ENCODE data around the gene ADAMTS9.

The ADAMTS9 gene

GRCh38 chr3:64653101-64653500 lies 34.7 kb downstream of the ADAMTS9 start:
- DNase-seq (ENCODE audit: low spot score), result no peak
- TF ChIP-seq CTCF (IDR thresholded peaks at IDR 0.05; ENCODE audit: extremely low read depth, missing control alignments), result no peak

- DNase-seq (ENCODE audit: low spot score), result no peak
These were observed 36.0 kb downstream of the ADAMTS9 start for GRCh38 chr3:64651741-64652241.

GRCh38 chr3:64651303-64651702 lies 36.5 kb downstream of the ADAMTS9 start:
- no peak for TF ChIP-seq CTCF (IDR thresholded peaks at IDR 0.05; ENCODE audit: extremely low read depth, missing control alignments)
- no peak for DNase-seq (ENCODE audit: low spot score)

More at GRCh38 chr3:64651741-64652241, 36.0 kb downstream of the ADAMTS9 start:
- no peak for TF ChIP-seq CTCF (IDR thresholded peaks at IDR 0.05; ENCODE audit: extremely low read depth, missing control alignments)

- no peak for DNase-seq (ENCODE audit: low spot score)
- TF ChIP-seq CTCF (IDR thresholded peaks at IDR 0.05; ENCODE audit: extremely low read depth, missing control alignments), result no peak
These were observed 37.1 kb downstream of the ADAMTS9 start for GRCh38 chr3:64650715-64651114.

GRCh38 chr3:64650096-64650622 lies 37.6 kb downstream of the ADAMTS9 start:
- DNase-seq (ENCODE audit: low spot score), result no peak
- no peak for TF ChIP-seq CTCF (IDR thresholded peaks at IDR 0.05; ENCODE audit: extremely low read depth, missing control alignments)

- DNase-seq (ENCODE audit: low spot score), result no peak
- TF ChIP-seq CTCF (IDR thresholded peaks at IDR 0.05; ENCODE audit: extremely low read depth, missing control alignments), result no peak
These were observed 38.6 kb downstream of the ADAMTS9 start for GRCh38 chr3:64648927-64649906.

- no peak for DNase-seq (ENCODE audit: low spot score)
- TF ChIP-seq CTCF (IDR thresholded peaks at IDR 0.05; ENCODE audit: extremely low read depth, missing control alignments), result no peak
These were observed 40.0 kb downstream of the ADAMTS9 start for GRCh38 chr3:64647825-64648224.

Measured in GM20000 (cell line).